ENCODE measurements around the gene FBXW8. TPM values are rescaled to one million over a fixed set of nuclear protein-coding genes. Genes with fewer than 3 reads are reported as not detected.

FBXW8 gene
- total RNA-seq, 1 experiment from 2014 or later, result 15.3 TPM

DNA sequence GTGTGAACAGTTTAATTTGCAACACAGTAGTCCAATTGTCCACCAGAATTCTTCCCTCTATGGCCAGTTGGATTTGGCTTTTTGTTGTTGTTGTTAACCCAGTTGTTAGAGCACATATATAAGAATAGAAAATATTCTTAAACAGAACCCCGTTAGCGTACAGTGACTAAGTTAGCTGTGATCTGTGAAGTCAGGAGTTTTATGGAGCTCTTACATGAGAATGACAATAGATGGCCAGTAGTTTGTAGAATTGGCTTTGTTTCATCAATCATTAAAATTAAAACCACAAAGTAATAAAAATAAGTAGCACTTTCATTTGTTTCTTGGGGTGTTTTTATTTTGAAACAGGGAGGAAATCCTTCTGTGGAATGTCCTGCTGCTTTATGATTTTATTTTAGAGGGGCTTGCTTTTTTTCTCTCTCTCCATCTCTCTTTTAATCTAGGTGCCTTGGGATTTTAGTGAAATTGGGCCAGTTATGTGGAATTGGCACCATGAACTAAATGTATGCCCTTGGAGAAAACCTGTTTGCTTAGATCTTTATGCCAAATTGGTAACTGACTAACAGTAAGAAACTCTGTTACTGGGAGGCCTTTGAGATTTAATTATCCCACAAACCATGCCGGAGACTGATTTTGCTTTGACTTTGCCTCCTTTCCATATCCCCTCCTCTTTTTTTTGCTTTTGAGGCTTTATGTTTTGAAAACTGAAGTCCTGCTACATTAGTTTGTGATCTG is 22.9 kb downstream of the FBXW8 start:
- no peak overlapping the region; a peak in 1 of 7 replicates for H3K27ac Mint-ChIP-seq

More for the DNA sequence above, 22.9 kb downstream of the FBXW8 start:
- WGBS (ENCODE audit: extremely low coverage, insufficient read length, low lambda C conversion rate), result no CpG with 5 or more reads among the region's 3 CpGs
- Histone ChIP-seq H2AFZ (ENCODE audit: low read length) (no peak overlapping the region), H2BK20ac (ENCODE audit: low read depth, low read length, poor library complexity, severe bottlenecking) (no peak overlapping the region), H4K8ac (replicated peaks; ENCODE audit: insufficient read length, low read depth, low read length) (no peak overlapping the region), H3K23me2 (ENCODE audit: insufficient read length, low read depth, low read length, poor library complexity, severe bottlenecking) (no peaks in the 10 kb centered on the region), H3K9me3 (ENCODE audit: control insufficient read depth, low read depth, low read length) (no peaks in the 10 kb centered on the region), H3K4me2 (ENCODE audit: insufficient read depth, insufficient read length, low read length) (no peak overlapping the region), H2BK5ac (ENCODE audit: insufficient read length, low read length) (no peak overlapping the region), H4K91ac (ENCODE audit: insufficient read length, low read depth, low read length) (no peak overlapping the region), H2BK15ac (ENCODE audit: low read depth, low read length) (no peak overlapping the region), H3K56ac (ENCODE audit: insufficient read length, low read depth, low read length) (no peak overlapping the region), H3T11ph (ENCODE audit: low read length) (no peak overlapping the region), H3K27ac (ENCODE audit: insufficient read length, low read depth, low read length) (no peak overlapping the region), H3K4me1 (ENCODE audit: insufficient read depth, low read length) (no peaks in the 10 kb centered on the region), H2AK5ac (ENCODE audit: insufficient read length, low read length) (no peak overlapping the region), H3K18ac (ENCODE audit: insufficient read length, low read depth, low read length) (no peak overlapping the region), H3K9ac (ENCODE audit: extremely low read depth, insufficient read length, low read length) (no peak overlapping the region), H4K20me1 (ENCODE audit: control insufficient read depth, insufficient read depth, insufficient read length) (no peaks in the 10 kb centered on the region), H2BK120ac (ENCODE audit: low read depth, low read length, poor library complexity, severe bottlenecking) (no peak overlapping the region), H3K79me1 (ENCODE audit: insufficient read depth, low read depth, low read length, poor library complexity, severe bottlenecking) (peaks cover 5% of the 10 kb centered on the region), H4K5ac (ENCODE audit: insufficient read length, low read depth, low read length) (no peak overlapping the region), H2BK12ac (ENCODE audit: insufficient read length, low read depth, low read length) (no peak overlapping the region), H3K4ac (ENCODE audit: low read depth, low read length) (no peak overlapping the region), H3K79me2 (ENCODE audit: insufficient read depth, low read length) (no peaks in the 10 kb centered on the region), H3K27me3 (ENCODE audit: insufficient read depth, low read length) (no peaks in the 10 kb centered on the region; the same call in 1 of the 2 replicates), H3K14ac (ENCODE audit: insufficient read depth, low read length) (no peak overlapping the region), H3K23ac (ENCODE audit: insufficient read length, low read depth, low read length) (no peak overlapping the region)
- TF ChIP-seq, protein P1, sequence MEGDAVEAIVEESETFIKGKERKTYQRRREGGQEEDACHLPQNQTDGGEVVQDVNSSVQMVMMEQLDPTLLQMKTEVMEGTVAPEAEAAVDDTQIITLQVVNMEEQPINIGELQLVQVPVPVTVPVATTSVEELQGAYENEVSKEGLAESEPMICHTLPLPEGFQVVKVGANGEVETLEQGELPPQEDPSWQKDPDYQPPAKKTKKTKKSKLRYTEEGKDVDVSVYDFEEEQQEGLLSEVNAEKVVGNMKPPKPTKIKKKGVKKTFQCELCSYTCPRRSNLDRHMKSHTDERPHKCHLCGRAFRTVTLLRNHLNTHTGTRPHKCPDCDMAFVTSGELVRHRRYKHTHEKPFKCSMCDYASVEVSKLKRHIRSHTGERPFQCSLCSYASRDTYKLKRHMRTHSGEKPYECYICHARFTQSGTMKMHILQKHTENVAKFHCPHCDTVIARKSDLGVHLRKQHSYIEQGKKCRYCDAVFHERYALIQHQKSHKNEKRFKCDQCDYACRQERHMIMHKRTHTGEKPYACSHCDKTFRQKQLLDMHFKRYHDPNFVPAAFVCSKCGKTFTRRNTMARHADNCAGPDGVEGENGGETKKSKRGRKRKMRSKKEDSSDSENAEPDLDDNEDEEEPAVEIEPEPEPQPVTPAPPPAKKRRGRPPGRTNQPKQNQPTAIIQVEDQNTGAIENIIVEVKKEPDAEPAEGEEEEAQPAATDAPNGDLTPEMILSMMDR (conservative IDR thresholded peaks at IDR 0.05), result no peak
- H3K36me3 Mint-ChIP-seq (ENCODE audit: insufficient read depth in 1 of 3, low read depth in 3 of 3), result peaks cover 8 to 31% (median 27%) of the 10 kb centered on the region in 3 experiments
- DNase-seq, result no peak
- peaks cover 3% of the 10 kb centered on the region in 2 experiments; a peak in 2 of 5 replicates for H3K9me3 Mint-ChIP-seq
- no peak overlapping the region for H3K4me3 Mint-ChIP-seq
- H3K4me1 Mint-ChIP-seq, result no peaks in the 10 kb centered on the region
- no peaks in the 10 kb centered on the region for H3K27me3 Mint-ChIP-seq (ENCODE audit: low read depth)
